Measurements from ENCODE around the gene ZNF559. TPM values are rescaled to one million over a fixed set of nuclear protein-coding genes. Genes with fewer than 3 reads are reported as not detected.

Gene ZNF559
- total and polyA plus RNA-seq, 2 experiments from 2014 or later, result 13.1 to 22.7 TPM

DNA sequence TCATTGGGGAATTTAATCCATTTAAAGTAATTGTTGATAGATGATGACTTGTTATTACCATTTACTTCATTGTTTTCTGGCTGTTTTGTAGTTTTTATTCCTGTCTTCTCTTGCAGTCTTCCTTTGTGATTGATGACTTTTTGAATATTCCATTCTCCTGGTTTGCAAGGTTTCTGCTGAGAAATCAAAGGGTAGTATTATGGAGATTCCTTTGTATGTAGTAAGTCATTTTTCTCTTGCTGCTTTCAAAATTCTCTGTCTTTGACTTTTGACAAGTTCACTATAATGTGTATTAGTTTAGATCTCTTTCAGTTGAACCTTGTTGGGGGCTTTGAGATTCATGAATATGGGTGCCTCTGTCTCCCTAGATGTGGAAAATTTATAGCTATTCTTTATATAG lies 6.0 kb downstream of the ZNF559 start:
- Histone ChIP-seq H2AFZ (no peak overlapping the region), H3K4me2 (no peak overlapping the region), H3K9me2 (replicated peaks; ENCODE audit: insufficient read depth) (no peaks in the 10 kb centered on the region), H3K79me2 (peaks cover 81% of the 10 kb centered on the region), H4K20me1 (ENCODE audit: insufficient read depth, poor library complexity, severe bottlenecking) (no peaks in the 10 kb centered on the region), H3K36me3 (replicated peaks; ENCODE audit: insufficient read depth, low read depth) (peaks cover 10% of the 10 kb centered on the region), H3K27ac (no peak overlapping the region), H3K4me3 (no peak overlapping the region), H3K9me3 (ENCODE audit: low read depth) (peaks cover 68% of the 10 kb centered on the region), H3K4me1 (ENCODE audit: insufficient read depth) (no peaks in the 10 kb centered on the region), H3K27me3 (no peaks in the 10 kb centered on the region)
- TF ChIP-seq EZH2 (IDR thresholded peaks at IDR 0.05; ENCODE audit: borderline replicate concordance) (no peak), EZH2phosphoT487 (IDR thresholded peaks at IDR 0.05; ENCODE audit: low read depth, severe bottlenecking, unreplicated experiment) (no peak)
- TF ChIP-seq, protein P1, sequence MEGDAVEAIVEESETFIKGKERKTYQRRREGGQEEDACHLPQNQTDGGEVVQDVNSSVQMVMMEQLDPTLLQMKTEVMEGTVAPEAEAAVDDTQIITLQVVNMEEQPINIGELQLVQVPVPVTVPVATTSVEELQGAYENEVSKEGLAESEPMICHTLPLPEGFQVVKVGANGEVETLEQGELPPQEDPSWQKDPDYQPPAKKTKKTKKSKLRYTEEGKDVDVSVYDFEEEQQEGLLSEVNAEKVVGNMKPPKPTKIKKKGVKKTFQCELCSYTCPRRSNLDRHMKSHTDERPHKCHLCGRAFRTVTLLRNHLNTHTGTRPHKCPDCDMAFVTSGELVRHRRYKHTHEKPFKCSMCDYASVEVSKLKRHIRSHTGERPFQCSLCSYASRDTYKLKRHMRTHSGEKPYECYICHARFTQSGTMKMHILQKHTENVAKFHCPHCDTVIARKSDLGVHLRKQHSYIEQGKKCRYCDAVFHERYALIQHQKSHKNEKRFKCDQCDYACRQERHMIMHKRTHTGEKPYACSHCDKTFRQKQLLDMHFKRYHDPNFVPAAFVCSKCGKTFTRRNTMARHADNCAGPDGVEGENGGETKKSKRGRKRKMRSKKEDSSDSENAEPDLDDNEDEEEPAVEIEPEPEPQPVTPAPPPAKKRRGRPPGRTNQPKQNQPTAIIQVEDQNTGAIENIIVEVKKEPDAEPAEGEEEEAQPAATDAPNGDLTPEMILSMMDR (IDR thresholded peaks at IDR 0.05; ENCODE audit: poor library complexity), result no peak
- DNase-seq (ENCODE audit: low spot score), result no peak

DNA sequence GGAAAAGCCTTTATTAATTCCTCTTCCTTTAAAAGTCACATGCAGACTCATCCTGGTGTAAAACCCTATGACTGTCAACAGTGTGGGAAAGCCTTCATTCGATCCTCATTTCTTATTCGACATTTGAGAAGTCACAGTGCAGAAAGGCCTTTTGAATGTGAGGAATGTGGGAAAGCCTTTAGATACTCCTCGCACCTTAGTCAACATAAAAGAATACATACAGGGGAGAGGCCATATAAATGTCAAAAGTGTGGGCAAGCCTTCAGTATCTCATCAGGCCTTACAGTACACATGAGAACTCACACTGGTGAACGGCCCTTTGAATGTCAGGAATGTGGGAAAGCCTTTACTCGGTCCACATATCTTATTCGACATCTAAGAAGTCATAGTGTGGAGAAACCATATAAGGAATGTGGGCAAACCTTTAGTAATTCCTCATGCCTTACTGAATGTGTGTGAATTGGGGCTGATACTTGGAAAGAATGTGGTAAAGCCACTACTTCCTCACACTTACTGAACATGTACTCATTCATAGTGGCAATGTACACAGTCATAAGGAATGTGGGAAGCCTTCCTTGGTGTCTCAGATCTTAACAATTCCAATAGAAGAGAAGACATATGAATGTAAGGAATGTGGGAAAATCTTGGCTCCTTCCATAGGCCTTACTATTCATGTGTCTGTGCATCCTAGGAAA lies 18.8 kb downstream of the ZNF559 start:
- no peaks in the 10 kb centered on the region for H3K4me1 ChIP-seq (ENCODE audit: insufficient read depth)
- H3K4me3 ChIP-seq, result no peak overlapping the region
- H3K4me2 ChIP-seq, result no peak overlapping the region
- WGBS (ENCODE audit: low lambda C conversion rate, missing lambda C conversion rate), result over 99% methylated on average over 6 of the region's 6 CpGs
- no peaks in the 10 kb centered on the region for H3K79me2 ChIP-seq
- no peaks in the 10 kb centered on the region for H3K27me3 ChIP-seq
- DNase-seq (ENCODE audit: low spot score), result no peak
- no peaks in the 10 kb centered on the region for H4K20me1 ChIP-seq (ENCODE audit: insufficient read depth, poor library complexity, severe bottlenecking)
- H3K36me3 ChIP-seq (replicated peaks; ENCODE audit: insufficient read depth, low read depth), result peaks cover 29% of the 10 kb centered on the region
- H3K9me2 ChIP-seq (replicated peaks; ENCODE audit: insufficient read depth), result no peaks in the 10 kb centered on the region
- peaks cover 78% of the 10 kb centered on the region for H3K9me3 ChIP-seq (ENCODE audit: low read depth)
- H3K27ac ChIP-seq, result no peak overlapping the region
- TF ChIP-seq, protein P1 (IDR thresholded peaks at IDR 0.05; ENCODE audit: poor library complexity), result no peak
- no peak for TF ChIP-seq EZH2phosphoT487 (IDR thresholded peaks at IDR 0.05; ENCODE audit: low read depth, severe bottlenecking, unreplicated experiment)
- TF ChIP-seq EZH2 (IDR thresholded peaks at IDR 0.05; ENCODE audit: borderline replicate concordance), result no peak
- no peak overlapping the region for H2AFZ ChIP-seq

GRCh38 chr19:9345005-9345404 lies 21.0 kb downstream of the ZNF559 start:
- Histone ChIP-seq H3K36me3 (replicated peaks; ENCODE audit: insufficient read depth, low read depth) (peaks cover 28% of the 10 kb centered on the region), H3K4me3 (no peak overlapping the region), H3K9me3 (ENCODE audit: low read depth) (peaks cover 77% of the 10 kb centered on the region), H4K20me1 (ENCODE audit: insufficient read depth, poor library complexity, severe bottlenecking) (no peaks in the 10 kb centered on the region), H3K4me1 (ENCODE audit: insufficient read depth) (no peaks in the 10 kb centered on the region), H3K27ac (no peak overlapping the region), H2AFZ (no peak overlapping the region), H3K4me2 (no peak overlapping the region), H3K27me3 (no peaks in the 10 kb centered on the region), H3K79me2 (no peaks in the 10 kb centered on the region), H3K9me2 (replicated peaks; ENCODE audit: insufficient read depth) (no peaks in the 10 kb centered on the region)
- DNase-seq (ENCODE audit: low spot score), result no peak
- TF ChIP-seq, protein P1 (IDR thresholded peaks at IDR 0.05; ENCODE audit: poor library complexity), result no peak
- TF ChIP-seq EZH2 (IDR thresholded peaks at IDR 0.05; ENCODE audit: borderline replicate concordance) (no peak), EZH2phosphoT487 (IDR thresholded peaks at IDR 0.05; ENCODE audit: low read depth, severe bottlenecking, unreplicated experiment) (no peak)
- WGBS (ENCODE audit: low lambda C conversion rate, missing lambda C conversion rate), result 96% methylated on average over 2 of the region's 2 CpGs

All from hepatocyte (in vitro differentiated cells).